AG08396 (cell line): Measurements from ENCODE around the gene ACO2.
"Not testable (repeated sequence)": the region's sequence is repeated elsewhere in the genome, so short reads cannot be mapped to it uniquely, and the experiment has no call there.

ENCODE experiments used
- DNase-seq: peaks from one replicate; pipeline ENCODE4 v3.0.0; 2012; ENCODE audit warnings: low spot score, mixed read lengths

Gene ACO2

DNA sequence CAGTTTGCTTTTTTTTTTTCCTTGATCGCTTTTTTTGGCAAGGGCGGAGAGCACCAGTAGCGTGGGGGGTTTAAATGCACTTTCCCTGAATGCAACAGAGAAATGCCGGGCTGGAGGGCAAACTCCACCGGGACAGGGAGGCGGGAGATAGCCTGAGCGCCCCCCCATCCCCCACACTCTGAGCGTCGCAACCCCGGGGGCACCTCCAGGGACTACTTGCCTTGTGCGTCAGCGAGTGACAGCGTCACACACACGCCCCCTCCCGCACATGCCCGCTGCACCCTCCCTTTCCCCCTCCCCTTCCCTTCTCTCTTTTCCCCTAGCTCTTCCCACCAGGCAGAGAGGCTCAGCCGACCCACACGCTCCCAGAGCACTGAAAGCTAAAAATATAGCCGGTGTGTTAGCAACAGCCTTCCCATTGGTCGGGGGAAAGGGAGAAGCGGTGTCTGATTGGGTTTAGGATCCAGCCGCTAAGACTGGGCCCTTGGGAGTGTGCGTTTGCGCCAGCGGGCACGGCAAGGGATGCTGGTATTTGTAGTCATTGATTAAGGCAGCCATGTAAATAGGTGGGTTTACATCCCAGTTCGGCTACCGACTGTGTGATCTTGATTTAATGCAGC, 20.6 kb upstream of the ACO2 start:
- peak; percentile 95 for DNase-seq

DNA sequence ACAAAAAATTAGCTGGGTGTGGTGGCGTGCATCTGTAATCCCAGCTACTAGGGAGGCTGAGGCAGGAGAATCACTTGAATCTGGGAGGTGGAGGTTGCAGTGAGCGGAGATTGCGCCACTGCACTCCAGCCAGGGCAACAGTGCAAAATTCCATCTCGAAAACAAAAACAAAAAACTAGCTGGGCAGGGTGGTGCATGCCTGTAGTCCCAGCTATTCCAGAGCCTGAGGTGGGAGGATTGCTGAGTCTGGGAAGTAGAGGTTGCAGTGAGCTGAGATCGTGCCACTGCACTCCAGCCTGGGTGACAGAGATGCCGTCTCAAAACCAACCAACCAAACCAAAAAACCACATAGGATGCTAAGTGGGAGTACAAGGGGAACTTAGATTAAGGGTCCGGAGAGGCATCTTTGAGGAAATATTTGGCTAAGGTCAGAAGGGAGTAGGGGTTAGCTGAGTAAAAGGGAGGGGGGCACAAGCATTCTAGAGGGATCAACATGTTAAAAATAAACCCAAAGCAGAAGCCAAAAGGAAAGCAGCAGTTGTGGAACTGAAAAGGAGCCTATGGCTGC, 10.7 kb upstream of the ACO2 start:
- no peak for DNase-seq

DNA sequence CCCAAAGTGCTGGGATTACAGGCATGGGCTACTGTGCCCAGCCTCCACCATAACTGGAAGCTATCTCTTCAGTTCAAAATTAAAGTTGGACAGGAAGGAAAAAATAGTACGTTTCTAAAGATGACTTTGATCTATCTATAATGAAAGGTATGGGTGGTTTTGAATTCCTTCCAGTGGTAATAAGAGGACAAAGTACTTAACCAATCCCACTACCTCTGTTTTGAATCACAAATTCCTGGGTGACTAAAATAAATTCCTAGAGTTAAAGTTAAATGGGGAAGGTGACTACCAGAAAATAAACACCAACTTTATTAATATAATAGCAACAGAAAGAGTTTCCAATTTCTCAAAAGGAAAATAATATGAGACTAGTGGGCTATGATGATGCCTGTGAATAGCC, 9.5 kb upstream of the ACO2 start:
- DNase-seq, result no peak

DNA sequence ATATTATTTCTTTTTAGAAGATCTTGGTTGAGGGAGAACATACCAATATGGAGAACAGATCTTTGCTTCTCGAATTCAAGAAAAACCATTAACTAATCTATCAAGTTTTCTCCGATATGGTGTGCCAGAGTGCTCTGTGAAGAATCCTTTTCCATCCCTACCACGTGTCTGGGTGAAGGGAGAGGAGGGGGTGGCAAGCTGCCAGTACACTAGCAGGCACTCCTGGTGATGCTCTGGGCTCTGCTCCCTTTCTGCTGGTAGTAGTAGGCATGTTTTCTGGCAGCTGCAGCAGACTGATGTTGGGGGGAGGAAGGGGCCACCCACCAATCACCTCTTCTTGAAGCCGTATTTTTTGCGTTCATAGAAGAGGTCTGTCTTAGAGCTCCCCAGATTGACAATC, 8.8 kb upstream of the ACO2 start:
- DNase-seq, result not testable (repeated sequence)

DNA sequence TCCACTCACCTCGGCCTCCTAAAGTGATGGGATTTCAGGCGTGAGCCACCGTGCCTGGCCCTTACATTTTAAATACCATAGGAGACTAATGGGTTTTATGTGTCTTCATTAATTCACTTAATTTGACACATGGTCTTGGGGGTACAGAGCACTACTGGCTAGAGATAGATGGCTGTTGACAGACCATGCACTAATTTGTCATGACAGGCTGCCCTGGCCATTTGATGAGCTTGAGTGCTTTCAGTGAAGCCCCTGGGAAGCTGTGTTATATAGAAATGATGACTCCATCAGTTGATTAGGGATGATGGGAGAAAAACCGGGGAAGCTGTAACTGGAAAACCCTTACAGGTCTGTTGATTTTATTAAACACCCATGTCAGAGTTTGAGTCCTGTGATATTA, 7.0 kb upstream of the ACO2 start:
- no peak for DNase-seq

DNA sequence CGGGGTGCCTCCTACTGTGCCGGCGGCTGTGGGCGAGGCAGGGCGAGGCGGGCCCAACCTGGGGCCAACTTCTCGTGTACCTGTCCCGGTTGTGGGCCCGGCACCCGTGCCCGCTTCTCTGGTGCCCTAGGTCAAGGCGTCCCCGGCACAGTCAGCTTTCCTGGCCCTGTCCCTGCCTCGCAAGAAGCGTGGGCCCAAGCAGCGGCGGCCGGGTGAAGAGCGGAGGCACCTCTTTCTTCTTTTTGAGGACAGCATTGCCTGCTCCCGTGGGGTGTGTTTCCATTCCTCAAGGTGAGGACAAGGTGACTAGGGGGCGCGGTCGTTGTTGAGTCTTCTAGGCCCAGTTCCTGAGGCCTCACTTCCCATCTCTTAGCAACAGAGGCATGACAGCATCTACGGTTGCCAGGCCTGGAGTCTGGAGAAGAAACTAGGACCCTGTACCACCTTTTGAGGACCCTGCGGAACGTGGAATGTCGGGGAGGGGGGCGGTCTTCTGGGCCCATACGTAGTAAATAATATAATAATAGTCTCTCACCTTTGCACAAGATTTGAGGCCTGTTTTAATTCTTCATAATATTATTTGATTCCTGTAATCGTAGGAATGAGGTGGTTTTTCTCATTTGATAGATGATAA, 418 bp downstream of the ACO2 start:
- peak; percentile 6 for DNase-seq

DNA sequence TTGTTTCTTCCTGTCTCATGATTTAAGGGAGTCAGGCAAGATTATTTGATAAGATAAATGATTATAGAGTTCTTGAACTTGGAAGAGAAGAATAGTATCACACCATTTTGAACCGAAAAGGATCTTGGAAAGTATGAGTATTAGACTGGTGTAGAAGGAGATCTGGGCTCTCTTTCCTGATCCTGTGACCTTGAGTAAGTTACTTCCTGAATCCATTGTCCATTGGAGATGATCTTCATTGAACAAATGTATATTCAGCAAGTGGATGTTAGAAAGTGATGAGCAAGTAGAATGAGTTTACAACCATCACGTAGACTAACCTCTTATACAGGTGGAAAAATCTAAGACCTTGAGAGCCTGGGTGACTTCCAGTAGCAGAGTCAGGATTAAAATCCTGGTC, 2.0 kb downstream of the ACO2 start:
- DNase-seq, result no peak

DNA sequence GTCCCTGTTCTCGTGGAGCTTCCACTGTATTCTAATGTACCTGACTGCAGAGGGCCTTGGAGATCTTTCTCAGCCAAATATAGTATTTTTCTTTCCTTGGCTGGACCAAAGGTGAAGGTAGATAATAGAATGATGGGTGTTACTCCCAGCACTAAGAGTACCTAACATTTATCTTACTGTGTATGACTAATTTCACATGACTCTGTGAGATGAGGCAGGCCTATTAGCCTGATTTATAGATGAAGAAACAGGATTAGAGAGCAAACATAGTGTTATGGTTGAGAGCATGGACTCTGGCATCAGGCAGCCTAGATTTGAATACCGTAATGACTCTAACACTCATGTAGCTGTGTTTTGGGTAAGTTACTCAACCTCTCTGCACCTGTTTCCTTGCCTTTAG, 2.7 kb downstream of the ACO2 start:
- no peak for DNase-seq

DNA sequence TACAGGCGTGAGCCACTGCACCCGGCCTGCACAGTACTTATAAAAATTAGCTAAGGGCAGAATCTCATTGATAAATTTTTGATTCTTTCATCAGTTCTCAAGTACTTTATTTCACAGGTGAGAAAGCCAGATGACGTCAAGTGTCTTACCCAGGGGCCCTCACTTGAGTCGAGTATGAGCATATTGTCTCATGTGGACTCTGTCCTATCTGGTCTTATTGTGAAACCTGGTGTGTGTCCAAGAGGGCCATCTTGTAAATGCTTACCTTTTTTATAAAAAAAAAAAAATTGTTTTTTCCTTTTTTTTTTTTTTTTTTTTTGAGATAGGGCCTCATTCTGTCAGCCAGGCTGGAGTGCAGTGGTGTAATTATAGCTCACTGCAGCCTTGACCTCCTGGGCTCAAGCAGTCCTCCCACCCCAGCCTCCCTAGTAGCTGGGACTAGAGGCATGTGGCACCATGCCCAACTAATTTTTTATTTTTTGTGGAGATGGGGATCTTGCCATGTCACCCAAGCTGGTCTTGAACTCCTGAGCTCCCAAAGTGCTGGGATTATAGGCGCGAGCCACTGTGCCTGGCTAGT, 6.0 kb downstream of the ACO2 start:
- no peak for DNase-seq

DNA sequence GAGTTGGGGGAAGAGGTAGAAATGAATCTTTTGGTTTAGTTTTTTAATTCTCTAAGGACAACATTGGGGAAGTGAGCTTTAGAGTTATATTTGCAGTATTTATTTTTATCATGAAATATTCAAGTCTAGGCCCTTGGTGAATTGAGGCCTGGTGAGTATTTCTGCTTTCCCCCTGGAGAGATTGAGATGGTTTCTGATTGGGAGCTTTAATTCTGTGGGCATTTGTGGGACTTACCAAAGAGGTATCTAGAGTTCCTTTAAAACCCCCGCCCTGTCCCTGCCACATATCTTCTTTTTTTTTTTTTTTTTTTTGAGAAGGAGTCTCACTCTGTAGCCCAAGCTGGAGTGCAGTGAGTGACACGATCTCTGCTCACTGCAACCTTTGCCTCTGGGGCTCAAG, 9.6 kb downstream of the ACO2 start:
- no peak for DNase-seq

DNA sequence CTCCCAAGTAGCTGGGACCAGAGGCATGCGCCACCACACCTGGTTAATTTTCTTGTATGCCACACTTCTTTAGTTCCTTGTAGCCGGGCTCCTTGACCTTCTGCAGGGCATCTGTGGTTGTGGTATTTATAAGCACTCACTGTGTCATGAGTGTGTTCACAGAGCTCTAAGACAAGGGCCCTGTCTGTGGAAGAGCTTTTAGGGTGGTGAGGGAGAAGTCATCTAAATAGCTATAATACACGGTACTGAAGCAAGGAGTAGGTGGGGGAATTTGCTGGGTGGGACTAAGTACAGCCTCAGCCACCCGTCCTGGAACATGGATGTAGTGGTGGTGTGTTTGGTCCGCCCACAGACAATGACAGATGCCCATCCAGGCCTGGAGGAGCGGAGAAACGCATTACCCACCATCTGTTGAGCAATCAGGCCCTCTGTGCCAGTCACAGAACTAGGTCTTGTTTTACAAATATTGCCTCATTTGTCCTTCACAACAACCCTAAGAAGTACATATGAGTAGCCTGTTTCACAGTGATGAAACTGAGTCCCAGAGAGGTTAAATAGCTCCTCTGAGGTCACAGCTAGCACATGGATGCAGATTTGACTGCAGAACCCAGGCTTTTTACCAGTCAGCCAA, 10.1 kb downstream of the ACO2 start:
- no peak for DNase-seq

DNA sequence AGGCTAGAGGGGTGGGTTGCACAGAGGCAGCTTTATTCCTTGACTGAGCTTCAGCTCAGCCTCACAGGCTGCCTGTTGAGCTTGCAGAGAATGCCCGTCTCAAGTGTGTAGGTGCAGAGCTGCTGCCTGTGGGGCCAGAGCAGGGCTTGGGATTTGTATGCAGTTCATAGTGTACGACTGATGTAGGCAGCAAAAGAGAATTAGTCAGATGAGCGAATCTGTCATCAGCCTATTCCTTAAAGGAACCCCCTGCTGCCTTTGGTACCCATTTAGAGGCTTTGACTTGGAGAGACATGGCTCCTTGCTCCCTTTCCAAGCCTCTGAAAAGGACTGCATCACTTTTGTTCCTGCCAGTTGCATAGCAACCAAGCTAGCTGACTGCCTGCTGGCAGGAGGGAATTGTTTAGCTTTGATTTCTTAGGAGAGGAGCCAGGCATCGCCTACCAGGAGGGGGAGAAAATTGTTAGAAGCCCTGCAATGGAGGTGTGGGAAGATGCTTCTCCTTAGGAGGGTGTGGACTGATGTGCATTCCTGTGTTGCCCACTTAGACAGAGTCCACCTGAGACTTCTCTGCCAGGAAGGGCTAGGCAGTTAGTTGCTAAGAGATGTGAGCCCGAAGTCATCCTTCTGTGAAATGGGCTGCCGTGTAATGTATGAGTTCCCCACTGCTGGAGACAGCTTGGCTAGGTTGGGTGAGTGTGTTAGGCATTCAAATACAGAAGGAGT, 10.9 kb downstream of the ACO2 start:
- DNase-seq, result peak; percentile 71

DNA sequence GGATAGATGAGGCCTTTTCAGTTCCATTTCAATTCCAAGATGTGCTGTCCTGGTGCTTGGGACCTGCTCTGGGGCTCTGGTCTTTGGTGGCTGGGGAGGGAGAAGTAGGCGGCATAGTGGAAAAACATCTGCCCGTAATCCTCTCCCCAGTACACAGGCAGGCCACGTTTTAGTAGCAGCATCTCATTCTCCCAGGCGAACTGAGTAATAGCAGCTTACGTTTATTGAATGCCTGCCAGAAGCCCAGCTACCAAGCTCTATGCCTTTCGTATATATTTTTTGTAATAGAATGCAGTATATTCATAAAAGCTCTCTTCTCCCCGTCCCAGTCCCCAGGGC, 11.4 kb downstream of the ACO2 start:
- DNase-seq, result peak; percentile 48

DNA sequence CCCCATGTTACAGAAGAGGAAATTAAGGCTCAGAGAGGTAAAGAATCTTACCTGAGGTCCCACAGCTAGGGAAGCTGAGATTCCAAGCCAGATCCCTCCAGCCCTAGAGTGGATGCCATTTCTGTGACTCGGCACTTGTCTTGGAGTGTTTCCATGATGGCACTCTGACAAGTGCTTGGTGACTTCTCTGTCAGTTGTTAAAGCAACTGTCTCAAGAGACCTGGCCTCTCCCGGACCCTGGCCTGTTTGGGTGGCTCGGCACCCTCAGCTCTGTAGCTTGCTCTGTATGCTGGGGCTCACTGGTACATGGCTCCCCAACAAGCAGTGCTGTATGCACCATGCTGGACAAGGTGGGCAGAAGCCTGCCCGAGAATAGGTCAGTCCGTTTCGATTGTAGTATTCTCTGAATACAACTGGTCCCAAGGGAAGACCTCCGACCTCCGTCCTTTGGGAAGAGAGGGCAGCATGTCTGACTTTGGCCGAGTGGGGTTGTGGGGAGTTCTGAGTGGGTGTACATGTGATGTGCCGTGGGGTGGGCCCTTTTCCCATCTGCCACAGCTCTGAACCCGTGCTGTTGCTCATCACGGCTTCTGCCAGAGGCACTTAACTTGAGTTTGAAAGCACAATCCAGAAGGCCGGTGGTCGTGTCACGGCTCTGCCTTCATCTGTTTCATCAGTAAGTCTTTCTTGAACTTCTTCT, 12.4 kb downstream of the ACO2 start:
- peak; percentile 46 for DNase-seq

DNA sequence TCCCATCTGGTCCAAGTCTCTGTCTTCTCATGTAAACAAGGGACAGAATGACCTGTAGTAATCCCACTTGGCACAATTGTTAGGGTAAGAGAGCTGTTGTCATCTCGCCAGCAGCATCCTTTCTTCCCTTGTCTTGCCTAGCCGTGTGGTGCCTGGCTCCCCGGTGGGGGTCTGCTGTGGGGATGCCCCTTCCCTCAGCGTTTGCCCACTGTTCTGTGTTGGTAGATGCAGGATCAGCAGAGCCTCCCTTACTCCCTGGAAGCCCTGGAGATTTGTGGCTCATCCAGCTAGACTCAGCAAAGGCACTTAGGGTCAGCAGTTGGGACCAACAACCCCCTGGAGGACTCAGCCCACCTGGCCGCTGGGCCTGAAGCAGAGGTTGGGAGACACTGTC, 13.0 kb downstream of the ACO2 start:
- DNase-seq, result no peak

DNA sequence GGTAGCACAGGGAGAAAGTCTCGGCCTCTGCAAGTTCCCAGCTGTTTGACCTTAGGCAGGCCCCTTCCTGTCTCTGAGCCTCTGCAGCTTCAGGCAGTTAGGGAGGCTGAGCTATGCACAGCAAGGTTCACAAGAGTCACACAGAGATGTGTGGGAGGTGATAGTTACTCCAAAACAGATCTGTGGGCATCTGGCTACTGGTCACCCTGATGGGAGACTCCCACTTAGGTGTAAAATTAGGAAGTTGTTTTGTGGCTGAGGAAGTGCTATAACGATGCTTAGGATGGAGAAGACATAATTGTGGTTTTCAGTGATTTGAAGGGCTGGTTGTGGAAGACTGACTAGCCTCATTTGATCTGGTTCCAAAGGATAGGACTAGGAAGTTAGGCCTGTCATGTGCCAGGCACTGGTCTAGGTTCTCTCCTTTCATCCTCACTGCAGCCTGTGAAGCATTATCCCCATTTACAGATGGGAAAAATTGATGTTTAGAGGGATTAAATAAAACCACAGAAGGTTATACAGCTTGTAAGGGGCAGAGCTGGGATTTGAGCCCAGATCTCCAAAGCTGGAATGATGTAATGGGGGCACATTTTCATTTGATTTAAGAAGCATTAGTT, 13.5 kb downstream of the ACO2 start:
- DNase-seq, result no peak

DNA sequence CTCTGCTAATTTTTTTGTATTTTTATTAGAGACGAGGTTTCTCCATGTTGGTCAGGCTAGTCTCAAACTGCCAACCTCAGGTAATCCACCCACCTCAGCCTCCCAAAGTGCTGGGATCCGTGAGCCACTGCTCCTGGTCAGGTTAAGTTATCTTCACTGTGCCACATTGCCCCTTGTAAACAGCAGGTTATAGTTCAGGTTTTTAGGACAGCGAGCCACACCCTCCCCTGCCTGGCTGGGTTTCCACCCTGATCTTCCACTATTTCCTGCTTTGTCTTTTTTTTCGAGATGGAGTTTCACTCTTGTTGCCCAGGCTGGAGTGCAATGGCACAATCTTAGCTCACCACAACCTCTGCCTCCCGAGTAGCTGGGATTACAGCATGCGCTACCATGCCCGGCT, 16.1 kb downstream of the ACO2 start:
- DNase-seq, result no peak

DNA sequence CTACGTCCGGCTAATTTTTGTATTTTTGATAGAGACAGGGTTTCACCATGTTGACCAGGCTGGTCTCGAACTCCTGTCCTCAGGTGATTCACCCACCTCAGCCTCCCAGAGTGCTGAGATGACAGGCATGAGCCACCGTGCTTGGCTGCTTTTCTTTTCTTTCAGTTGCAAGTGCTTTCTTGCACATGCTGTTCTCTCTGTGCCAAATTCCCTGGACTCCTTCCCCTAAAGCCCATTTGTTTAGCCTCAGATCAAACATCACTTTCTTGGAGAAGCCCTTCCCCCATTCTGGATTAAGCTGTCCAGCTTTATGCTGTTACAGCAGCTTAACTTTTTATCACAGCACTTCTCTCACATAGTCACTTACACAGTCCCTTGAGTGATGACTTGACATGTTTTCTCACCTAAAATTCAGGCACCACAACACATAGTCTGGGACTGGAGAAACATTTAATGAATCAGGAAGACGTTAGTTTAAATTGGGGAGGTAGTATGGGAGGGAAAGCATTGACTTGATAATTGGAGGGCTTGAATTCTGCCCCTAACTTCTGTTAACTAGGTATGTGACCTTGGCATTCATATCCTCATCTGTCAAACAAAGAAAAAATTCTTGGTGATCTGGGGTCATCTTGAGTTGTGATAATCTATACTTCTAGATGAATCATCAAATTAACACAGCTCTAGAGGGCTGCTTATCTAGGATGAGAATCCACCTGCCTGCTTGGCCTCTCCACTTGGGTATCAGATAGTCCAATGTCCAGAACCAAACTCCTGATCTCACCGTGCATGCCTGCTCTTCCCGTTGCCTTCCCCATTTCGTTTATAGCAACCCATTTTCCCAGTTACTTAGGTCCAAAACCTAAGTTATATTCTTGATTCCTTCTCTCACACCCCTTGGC, 18.4 kb downstream of the ACO2 start:
- peak; percentile 29 for DNase-seq

DNA sequence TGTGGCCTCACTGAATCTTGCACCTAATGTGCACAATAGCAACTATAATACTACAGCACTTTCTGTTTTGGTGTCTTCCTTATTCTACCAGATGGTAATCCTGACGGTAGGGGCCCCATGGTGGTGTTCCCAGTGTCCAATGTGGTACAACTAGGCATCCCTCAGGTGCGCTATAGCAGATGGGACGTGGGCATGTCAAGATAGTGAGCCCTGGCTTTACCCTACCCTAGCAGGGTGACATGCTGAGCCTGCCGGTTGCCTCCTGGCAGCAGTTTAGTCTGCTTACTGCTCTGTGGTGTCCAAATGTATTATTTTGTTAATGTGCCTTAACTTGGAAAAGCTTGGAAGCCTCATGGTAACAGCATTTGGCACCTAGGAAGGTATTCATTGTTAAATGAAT, 19.2 kb downstream of the ACO2 start:
- DNase-seq, result no peak

DNA sequence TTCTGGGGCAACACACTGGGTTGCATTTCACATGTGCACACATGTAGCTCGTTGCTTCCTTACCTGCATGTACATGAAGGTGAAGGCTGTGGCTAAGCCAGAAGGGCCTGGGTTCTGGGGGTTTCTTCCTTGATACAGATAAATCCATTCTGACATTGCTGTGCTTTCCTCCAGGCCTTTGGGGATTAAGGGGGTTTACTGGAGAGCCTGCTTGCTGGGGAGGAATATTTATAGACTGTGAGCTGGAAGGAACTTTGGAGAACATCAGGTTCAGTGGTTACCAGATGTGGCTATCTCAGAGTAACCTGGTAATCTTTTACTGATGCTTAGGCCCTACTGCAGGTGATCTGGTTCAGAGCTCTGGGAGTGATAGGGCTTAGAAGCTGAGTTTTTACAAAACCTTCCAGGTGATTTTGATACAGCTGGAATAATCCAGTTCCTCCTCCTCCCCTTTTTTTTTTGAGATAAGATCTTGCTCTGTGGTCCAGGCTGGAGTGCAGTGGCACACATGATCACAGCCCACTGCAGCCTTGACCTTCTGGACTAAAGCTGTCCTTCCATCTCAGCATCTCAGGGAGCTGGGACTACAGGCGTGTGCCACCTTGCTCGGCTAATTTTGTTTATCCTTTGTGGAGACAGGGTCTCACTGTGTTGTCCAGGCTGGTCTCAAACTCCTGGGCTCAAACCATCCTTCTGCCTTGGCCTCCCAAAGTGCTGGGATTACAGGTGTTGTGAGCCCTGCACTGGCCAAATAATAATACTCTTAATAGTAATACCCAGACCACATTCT, 19.9 kb downstream of the ACO2 start:
- no peak for DNase-seq
